ENCODE data around the gene SOS1.

GRCh38 chr2:38957972-38958371, 162.9 kb downstream of the SOS1 start:
- TF ChIP-seq POLR2AphosphoS5 (IDR thresholded peaks at IDR 0.05; ENCODE audit: low read depth, low read length) (no peak), POLR2A (IDR thresholded peaks at IDR 0.05; ENCODE audit: low read depth, low read length) (no peak), TAF1 (IDR thresholded peaks at IDR 0.05; ENCODE audit: borderline replicate concordance, low read depth, low read length) (no peak)

All from GM12892 (cell line).